ENCODE data around the gene C19orf38.
A peak's percentile ranks its signal among the peaks of the same experiment; 100 is the strongest.

The C19orf38 gene

DNA sequence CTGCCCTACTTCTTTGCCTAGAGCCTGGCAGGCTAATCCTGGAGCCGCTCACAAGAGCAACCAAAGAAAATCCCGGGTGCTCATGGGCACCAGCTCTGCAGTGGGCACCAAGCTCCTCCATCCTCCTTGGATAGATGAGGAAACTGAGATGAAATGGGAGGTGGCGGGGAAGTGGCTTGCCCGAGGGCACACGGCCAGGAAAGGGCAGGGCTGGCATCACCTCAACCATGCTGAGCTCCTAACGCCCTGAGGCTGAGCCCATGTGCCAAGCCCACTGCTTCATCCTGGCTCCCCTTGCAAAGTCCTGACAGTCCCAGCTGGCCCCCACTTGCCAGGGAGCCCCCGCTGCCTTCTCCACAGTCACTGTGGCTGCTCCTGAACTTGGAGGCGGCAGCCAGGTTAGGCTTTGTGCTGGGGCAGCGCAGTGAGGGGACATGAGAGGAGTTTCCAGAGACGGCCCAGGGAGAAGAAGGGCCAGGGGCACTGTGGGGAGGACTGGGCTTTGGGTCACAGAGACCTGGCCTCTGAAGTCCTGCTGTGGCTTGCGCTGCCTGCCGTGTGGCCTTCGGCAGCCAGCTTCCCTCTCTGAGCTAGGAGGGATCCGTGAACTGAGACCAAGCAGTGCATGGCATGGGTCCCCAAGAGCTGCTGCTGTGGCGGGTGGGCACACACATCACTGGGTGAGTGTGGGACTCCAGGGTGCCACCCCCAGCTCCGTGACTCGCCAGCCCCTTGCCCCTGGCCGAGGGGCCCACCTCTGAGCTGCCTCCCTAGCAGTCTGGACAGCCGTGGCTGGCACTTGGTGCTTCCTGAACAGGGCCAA lies 29.7 kb upstream of the C19orf38 start:
- Histone ChIP-seq H3K27ac (peak overlapping the region; percentile 80 to 81), H3K4me3 (peak overlapping the region in 1 of 2 donors; percentile 42), H3K36me3 (peaks cover 27 to 77% (median 54%) of the 10 kb centered on the region in 3 donors), H3K27me3 (no peaks in the 10 kb centered on the region), H3K4me1 (peaks cover 0 to 24% (median 15%) of the 10 kb centered on the region in 4 donors), H3K9me3 (no peaks in the 10 kb centered on the region)
- no peak for TF ChIP-seq CTCF (IDR thresholded peaks at IDR 0.05)
- DNase-seq, result no peak
- intact Hi-C loops (cut with DNase I; ENCODE audit: low total_unique reads), result no loop called here

- H3K27ac ChIP-seq, result peak overlapping the region; percentile 80 to 81
- H3K4me3 ChIP-seq, result no peak overlapping the region
- H3K36me3 ChIP-seq, result peaks cover 29 to 77% (median 56%) of the 10 kb centered on the region in 3 donors
- TF ChIP-seq CTCF (IDR thresholded peaks at IDR 0.05), result no peak
- H3K27me3 ChIP-seq, result no peaks in the 10 kb centered on the region
- H3K9me3 ChIP-seq, result no peaks in the 10 kb centered on the region
- no peak for DNase-seq
- H3K4me1 ChIP-seq, result peaks cover 0 to 24% (median 15%) of the 10 kb centered on the region in 4 donors
- intact Hi-C loops (cut with DNase I; ENCODE audit: low total_unique reads), result no loop called here
Observed at GRCh38 chr19:10819124-10820060, 28.8 kb upstream of the C19orf38 start.

- intact Hi-C loops (cut with DNase I; ENCODE audit: low total_unique reads), result no loop called here
Observed at GRCh38 chr19:10820173-10820572, 28.0 kb upstream of the C19orf38 start.

GRCh38 chr19:10823690-10824089 lies 24.5 kb upstream of the C19orf38 start:
- Histone ChIP-seq H3K36me3 (peaks cover 57 to 97% (median 74%) of the 10 kb centered on the region in 3 donors), H3K27me3 (no peaks in the 10 kb centered on the region), H3K27ac (no peak overlapping the region), H3K9me3 (no peaks in the 10 kb centered on the region), H3K4me1 (peaks cover 0 to 3% (median under 1%) of the 10 kb centered on the region in 4 donors), H3K4me3 (no peak overlapping the region)
- TF ChIP-seq CTCF (IDR thresholded peaks at IDR 0.05), result no peak
- no peak for DNase-seq
- intact Hi-C loops (cut with DNase I; ENCODE audit: low total_unique reads), result no loop called here

More at GRCh38 chr19:10820173-10820572, 28.0 kb upstream of the C19orf38 start:
- H3K9me3 ChIP-seq, result no peaks in the 10 kb centered on the region
- H3K36me3 ChIP-seq, result peaks cover 36 to 77% (median 56%) of the 10 kb centered on the region in 3 donors
- H3K27ac ChIP-seq, result no peak overlapping the region
- H3K27me3 ChIP-seq, result no peaks in the 10 kb centered on the region
- H3K4me1 ChIP-seq, result peaks cover 0 to 24% (median 15%) of the 10 kb centered on the region in 4 donors
- no peak for TF ChIP-seq CTCF (IDR thresholded peaks at IDR 0.05)
- DNase-seq, result no peak
- H3K4me3 ChIP-seq, result no peak overlapping the region

- intact Hi-C loops (cut with DNase I; ENCODE audit: low total_unique reads), result no loop called here
- no peak for DNase-seq
- TF ChIP-seq CTCF (IDR thresholded peaks at IDR 0.05), result no peak
- Histone ChIP-seq H3K36me3 (peaks cover 49 to 97% (median 76%) of the 10 kb centered on the region in 3 donors), H3K27ac (no peak overlapping the region), H3K9me3 (no peaks in the 10 kb centered on the region), H3K4me3 (no peak overlapping the region), H3K4me1 (no peaks in the 10 kb centered on the region), H3K27me3 (no peaks in the 10 kb centered on the region)
Observed at GRCh38 chr19:10826231-10826630, 22.0 kb upstream of the C19orf38 start.
